ENCODE data around the gene KCNJ10. TPM values are rescaled to one million over a fixed set of nuclear protein-coding genes. Genes with fewer than 3 reads are reported as not detected.

Gene KCNJ10
- total RNA-seq, 2 donors from 2014 or later = not detected

DNA sequence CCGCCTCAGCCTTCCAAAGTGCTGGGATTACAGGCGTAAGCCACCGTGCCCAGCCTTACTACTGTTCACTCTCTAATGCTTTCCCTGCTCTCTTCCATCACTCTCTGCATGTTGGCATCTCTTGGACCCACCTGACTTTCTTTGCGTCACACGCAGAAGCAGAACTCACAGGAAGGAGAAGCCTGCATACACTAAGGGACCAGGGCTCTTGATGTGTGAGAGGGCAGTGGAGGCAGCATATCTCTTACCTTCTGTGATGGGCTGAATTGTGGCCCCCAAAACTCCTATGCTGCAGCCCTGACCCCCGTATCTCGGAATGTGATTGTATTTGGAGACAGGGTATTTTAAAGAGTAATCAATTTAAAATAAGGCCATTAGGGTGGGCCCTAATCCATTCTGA lies 89.2 kb downstream of the KCNJ10 start:
- Histone ChIP-seq H3K4me1 (ENCODE audit: control insufficient read depth in 1 of 2, low read depth in 2 of 2) (no peaks in the 10 kb centered on the region), H3K27ac (no peak overlapping the region), H3K36me3 (no peaks in the 10 kb centered on the region), H3K4me3 (no peak overlapping the region), H3K27me3 (replicated peaks; ENCODE audit: insufficient read depth) (no peaks in the 10 kb centered on the region), H3K9me3 (no peaks in the 10 kb centered on the region)
- DNase-seq (ENCODE audit: low spot score) (no peak), ATAC-seq (ENCODE audit: insufficient number of reproducible peaks, low FRiP score, low read depth) (no peak)
- TF ChIP-seq, protein P1, sequence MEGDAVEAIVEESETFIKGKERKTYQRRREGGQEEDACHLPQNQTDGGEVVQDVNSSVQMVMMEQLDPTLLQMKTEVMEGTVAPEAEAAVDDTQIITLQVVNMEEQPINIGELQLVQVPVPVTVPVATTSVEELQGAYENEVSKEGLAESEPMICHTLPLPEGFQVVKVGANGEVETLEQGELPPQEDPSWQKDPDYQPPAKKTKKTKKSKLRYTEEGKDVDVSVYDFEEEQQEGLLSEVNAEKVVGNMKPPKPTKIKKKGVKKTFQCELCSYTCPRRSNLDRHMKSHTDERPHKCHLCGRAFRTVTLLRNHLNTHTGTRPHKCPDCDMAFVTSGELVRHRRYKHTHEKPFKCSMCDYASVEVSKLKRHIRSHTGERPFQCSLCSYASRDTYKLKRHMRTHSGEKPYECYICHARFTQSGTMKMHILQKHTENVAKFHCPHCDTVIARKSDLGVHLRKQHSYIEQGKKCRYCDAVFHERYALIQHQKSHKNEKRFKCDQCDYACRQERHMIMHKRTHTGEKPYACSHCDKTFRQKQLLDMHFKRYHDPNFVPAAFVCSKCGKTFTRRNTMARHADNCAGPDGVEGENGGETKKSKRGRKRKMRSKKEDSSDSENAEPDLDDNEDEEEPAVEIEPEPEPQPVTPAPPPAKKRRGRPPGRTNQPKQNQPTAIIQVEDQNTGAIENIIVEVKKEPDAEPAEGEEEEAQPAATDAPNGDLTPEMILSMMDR (IDR thresholded peaks at IDR 0.05) = no peak

- DNase-seq (ENCODE audit: low spot score) (no peak), ATAC-seq (ENCODE audit: insufficient number of reproducible peaks, low FRiP score, low read depth) (no peak)
- TF ChIP-seq, protein P1 (IDR thresholded peaks at IDR 0.05) = no peak
- Histone ChIP-seq H3K27ac (no peak overlapping the region), H3K4me3 (no peak overlapping the region), H3K4me1 (ENCODE audit: control insufficient read depth in 1 of 2, low read depth in 2 of 2) (no peaks in the 10 kb centered on the region), H3K27me3 (replicated peaks; ENCODE audit: insufficient read depth) (no peaks in the 10 kb centered on the region), H3K36me3 (no peaks in the 10 kb centered on the region), H3K9me3 (no peaks in the 10 kb centered on the region)
These were observed 89.9 kb downstream of the KCNJ10 start for GRCh38 chr1:159980076-159980475.

- Histone ChIP-seq H3K9me3 (no peaks in the 10 kb centered on the region), H3K27ac (no peak overlapping the region), H3K36me3 (no peaks in the 10 kb centered on the region), H3K27me3 (replicated peaks; ENCODE audit: insufficient read depth) (no peaks in the 10 kb centered on the region), H3K4me3 (no peak overlapping the region), H3K4me1 (ENCODE audit: control insufficient read depth in 1 of 2, low read depth in 2 of 2) (no peaks in the 10 kb centered on the region)
- TF ChIP-seq, protein P1 (IDR thresholded peaks at IDR 0.05) = no peak
- DNase-seq (ENCODE audit: low spot score) = no peak
- ATAC-seq (ENCODE audit: insufficient number of reproducible peaks, low FRiP score, low read depth) = no peak
These were observed 90.7 kb downstream of the KCNJ10 start for GRCh38 chr1:159979257-159979656.

- TF ChIP-seq, protein P1 (IDR thresholded peaks at IDR 0.05) = no peak
These were observed 91.9 kb downstream of the KCNJ10 start for GRCh38 chr1:159978107-159978398.

DNA sequence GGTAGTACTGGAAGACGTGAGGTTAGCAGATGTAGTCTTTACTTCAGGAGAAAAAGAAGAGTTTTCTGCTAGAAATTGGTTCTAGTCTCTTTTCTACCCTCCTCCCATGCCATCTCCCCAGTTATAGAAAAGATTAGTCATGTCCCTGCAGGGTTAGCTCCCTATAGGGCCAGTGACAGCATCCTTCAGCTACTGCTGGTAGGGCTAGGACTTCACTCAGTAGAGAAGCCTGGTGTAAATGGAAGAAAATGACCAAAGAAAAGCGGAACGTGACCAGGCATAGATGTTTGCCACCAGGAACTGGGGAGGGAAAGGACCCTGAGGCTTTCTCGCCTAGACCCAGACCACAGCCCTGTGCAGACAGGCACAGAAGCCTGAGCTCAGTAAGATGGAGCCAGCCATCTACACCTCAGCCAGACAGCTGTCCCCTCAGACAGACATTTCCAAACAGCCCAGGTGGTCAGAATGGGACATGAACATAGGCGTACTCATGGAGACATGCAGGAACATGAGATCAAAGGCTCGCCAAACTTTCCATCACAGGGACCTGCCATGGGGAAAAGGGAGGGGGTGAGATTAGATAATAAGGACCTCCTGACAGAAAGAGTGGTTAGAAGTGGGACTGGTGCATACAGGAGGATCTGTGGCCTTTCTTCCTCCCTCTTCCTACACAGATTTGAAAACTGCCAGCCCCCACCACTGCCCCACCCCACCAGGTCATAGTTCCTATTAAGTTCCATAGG lies 92.4 kb downstream of the KCNJ10 start:
- no peak overlapping the region for H3K27ac ChIP-seq
- H3K4me3 ChIP-seq = no peak overlapping the region
- DNase-seq (ENCODE audit: low spot score) = no peak
- H3K4me1 ChIP-seq (ENCODE audit: control insufficient read depth in 1 of 2, low read depth in 2 of 2) = no peaks in the 10 kb centered on the region
- TF ChIP-seq, protein P1 (IDR thresholded peaks at IDR 0.05) = no peak
- H3K27me3 ChIP-seq (replicated peaks; ENCODE audit: insufficient read depth) = no peaks in the 10 kb centered on the region
- ATAC-seq (ENCODE audit: insufficient number of reproducible peaks, low FRiP score, low read depth) = no peak
- no peaks in the 10 kb centered on the region for H3K9me3 ChIP-seq
- no peaks in the 10 kb centered on the region for H3K36me3 ChIP-seq

More at GRCh38 chr1:159978107-159978398, 91.9 kb downstream of the KCNJ10 start:
- Histone ChIP-seq H3K27ac (no peak overlapping the region), H3K9me3 (no peaks in the 10 kb centered on the region), H3K36me3 (no peaks in the 10 kb centered on the region), H3K27me3 (replicated peaks; ENCODE audit: insufficient read depth) (no peaks in the 10 kb centered on the region), H3K4me1 (ENCODE audit: control insufficient read depth in 1 of 2, low read depth in 2 of 2) (no peaks in the 10 kb centered on the region), H3K4me3 (no peak overlapping the region)
- DNase-seq (ENCODE audit: low spot score) (no peak), ATAC-seq (ENCODE audit: insufficient number of reproducible peaks, low FRiP score, low read depth) (no peak)

Data from thoracic aorta (tissue), 2 donors.